ENCODE data around the gene HLA-DRB1.
"Not testable (repeated sequence)": the region's sequence is repeated elsewhere in the genome, so short reads cannot be mapped to it uniquely, and the experiment has no call there.

Gene HLA-DRB1

DNA sequence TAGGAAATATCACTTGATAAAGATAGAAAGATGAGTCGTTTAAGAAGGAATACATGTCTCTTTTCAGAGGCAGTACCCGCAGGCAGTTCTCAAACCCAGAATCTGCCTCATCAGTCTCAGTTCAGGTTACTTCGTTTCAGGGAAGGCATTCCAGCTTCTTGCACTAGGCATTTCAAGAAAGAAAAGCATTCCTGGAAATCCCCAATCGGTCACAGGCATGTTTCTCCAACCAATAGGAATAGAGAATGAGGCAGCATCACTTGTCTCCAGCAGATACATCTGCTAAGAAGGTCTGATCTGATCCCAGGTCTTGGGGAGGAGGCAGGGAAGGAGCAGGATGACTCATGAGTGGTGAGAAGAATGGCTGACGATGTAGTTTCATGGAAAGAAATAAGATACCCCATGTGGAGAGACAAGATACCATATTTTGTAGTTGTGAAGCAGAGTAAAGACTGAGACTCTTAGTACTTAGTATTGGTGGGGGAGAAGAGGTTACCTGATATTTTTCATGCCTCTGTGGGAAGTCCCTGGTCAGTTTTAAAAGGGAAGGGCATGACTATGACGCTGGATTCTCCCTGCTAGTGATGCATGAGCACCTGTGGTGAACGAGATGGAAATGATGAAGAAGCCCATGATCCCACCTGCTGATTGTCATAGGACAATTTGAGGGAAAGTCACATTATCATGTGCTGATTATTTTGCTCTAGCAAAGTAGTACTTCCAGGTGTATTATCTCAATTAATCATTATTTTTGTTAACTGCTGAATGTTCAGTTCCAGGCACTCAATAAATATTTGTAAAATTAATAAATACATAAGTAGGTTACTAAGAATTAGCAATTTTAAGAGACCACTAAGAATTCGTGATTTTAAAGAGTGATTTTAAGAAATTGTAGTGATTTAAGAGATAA, 20.3 kb upstream of the HLA-DRB1 start:
- DNase-seq (ENCODE audit: low read depth in 2 of 2), result peak in 1 of 2 donors; percentile 10

DNA sequence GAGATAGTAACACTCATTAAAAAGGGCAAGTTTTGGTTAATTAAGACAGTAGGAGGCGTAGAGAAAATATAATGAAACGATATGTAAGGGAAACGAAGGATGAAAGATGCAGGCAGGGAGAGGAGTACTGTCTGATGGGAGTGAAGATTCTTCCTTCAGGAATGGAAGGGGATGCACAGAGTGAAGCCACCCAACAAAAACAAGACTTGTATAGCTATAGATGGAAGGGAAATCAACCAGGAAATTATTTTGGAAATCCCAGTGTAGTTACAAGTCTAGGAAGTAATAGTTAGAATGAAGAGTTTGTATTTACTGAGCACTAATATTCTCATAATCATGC, 19.7 kb upstream of the HLA-DRB1 start:
- DNase-seq (ENCODE audit: low read depth in 2 of 2), result no peak

DNA sequence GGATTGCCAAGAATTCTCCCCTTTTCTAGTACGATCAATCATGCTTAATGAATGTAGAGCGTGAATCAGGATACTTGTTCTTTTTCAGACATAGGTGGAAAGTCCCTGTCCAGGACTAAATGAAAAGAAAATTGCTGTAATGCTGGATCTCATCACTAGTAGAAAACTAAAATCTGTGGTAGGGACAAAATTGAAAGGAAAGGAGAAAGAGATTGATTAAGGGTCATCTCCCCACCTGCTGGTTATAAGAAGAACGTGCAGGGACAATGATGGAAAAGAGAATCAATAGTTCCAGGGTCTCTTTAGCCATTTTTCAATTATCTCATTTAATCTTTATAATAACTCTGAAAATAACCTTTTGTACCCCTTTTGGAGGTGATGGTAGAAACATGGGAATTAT, 18.7 kb upstream of the HLA-DRB1 start:
- DNase-seq (ENCODE audit: low read depth in 2 of 2), result no peak

DNA sequence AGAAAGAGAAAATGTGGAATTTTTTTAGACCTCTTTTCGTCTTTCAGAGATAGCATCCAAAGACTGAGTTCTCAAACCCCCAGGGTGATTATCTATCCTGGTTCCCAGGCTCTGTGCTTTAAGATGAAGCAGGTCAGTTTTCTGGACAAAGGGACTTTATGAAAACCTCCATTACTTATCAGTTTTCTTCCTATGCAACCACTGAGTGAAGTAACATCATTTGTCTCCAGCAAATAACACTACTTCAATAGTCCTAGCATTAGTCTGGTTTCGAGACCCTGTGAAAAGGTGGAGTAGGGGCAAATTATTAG, 18.3 kb upstream of the HLA-DRB1 start:
- no peak for DNase-seq (ENCODE audit: low read depth in 2 of 2)

DNA sequence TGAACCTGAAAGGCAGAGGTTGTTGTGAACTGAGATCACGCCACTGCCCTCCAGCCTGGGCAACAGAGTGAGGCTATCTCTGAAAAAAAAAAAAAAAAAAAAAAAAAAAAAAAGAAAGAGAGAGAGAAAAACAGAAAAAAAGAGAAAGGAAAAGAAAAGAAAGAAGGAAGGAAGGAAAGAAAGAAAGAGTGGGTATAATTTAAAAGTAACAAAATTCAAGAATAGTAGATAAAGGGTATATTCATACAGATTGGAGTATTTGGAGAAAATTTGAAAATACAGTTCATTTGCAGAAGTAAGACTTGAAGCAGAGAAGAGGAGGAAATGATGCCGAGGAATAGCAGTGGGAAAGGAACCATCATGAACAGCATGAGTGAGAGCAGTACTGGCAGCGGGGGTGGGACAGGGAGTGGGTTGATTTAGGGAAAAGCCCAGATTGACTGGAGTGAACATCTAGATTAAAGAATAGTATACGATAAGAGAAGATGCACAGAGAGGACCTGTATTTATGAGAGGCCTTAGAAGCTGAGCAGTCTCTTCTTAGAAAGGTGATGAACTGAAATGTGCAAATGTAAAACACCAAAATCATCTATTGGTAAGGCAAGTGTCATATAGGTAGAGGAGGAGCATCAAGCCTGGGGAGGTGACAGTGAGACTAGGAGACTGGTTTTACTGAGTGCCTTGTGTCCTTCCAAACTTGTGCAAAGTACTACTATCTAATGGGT, 17.8 kb upstream of the HLA-DRB1 start:
- DNase-seq (ENCODE audit: low read depth in 2 of 2), result no peak

DNA sequence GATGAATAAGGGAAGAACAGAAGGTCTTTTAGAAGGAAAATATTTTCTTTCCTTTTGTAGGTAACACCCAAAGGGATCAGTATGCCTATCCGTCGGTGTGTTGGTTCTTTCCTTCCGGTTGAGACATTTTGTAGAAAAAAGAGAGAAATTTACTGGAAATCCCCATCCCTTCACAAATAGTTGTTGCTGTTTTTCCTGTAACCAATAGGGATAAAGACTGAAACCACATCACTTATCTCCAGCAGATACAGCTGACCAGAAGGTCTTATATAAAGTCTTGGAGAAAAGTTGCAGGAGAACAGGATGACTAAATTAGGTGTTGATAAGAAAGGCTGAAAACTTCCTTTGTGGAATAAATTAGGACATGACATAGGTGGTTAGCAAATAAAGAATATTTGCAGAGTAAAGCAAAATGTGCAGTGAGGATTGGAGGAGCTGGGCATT, 14.8 kb upstream of the HLA-DRB1 start:
- no peak for DNase-seq (ENCODE audit: low read depth in 2 of 2)

DNA sequence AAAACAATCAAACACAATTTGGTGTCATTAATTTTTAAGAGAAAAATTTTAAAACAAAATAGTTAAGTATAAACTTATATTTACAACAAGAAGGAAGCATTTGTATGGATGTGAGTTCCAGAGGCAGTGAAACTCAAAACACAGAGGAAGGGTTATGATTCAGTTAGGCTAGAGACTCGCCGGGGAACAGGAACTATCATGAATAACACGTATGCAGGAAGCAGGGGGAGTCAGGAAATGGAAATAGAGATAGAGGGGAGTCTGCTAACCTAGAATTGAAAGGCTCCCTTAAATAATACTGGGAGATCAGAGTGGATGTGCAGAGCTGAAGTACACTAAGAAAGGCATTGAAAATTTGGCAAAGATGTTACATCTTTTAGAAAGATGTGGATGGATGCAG, 14.2 kb upstream of the HLA-DRB1 start:
- no peak for DNase-seq (ENCODE audit: low read depth in 2 of 2)

DNA sequence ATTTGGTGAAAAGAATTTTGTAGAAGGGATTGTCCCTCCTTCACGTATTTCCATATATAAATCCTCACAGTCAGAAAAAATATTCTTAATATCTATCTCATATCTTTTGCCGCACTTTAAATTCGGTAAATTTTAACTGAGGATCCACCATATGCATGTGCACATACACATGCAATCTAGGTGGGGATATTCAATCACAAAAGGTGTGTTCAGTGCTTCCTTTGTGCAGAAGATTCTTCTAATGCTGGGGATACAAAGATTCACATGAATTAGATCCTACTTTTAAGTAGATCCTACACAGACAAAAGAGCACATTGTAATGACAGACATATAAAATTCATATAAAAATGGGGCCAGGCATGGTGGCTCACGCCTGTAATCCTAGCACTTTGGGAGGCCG, 13.6 kb upstream of the HLA-DRB1 start:
- no peak for DNase-seq (ENCODE audit: low read depth in 2 of 2)

DNA sequence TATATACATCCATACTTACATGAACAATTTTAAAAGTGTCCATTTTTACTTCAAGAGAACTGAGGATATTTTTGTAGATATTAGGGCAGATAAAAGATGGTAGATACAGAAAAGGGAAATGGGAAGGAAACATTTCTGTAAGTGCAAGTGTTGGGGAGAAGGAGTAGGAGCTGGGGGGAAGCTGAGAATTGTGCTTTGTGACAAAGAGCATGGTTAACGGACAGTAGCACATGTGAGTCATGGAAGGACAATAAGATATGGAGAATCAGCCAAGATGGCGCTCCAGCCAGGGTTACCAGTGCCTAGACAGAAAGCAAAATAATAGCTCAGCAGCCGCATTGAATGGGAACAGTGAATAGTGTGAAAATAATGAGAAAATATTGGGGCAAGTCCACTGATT, 12.7 kb upstream of the HLA-DRB1 start:
- DNase-seq (ENCODE audit: low read depth in 2 of 2), result no peak

DNA sequence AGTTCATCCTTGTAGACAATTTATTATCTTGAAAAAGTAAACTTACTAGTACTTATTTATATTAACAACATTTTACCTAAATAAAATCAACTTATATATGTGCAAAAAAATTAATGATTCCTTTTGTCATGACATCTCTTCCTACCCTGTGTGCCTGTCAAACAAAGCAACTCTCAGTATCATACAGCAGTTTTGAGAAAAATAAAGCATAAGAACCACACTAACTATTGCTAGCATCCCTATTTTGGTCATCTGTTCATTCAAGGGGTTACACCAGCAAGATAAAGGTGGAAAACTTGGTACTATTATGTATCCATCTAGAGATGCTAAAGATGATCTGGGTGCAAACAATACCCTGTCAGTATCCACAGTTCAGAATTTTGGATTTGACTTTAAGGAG, 7.4 kb upstream of the HLA-DRB1 start:
- DNase-seq (ENCODE audit: low read depth in 2 of 2), result no peak

DNA sequence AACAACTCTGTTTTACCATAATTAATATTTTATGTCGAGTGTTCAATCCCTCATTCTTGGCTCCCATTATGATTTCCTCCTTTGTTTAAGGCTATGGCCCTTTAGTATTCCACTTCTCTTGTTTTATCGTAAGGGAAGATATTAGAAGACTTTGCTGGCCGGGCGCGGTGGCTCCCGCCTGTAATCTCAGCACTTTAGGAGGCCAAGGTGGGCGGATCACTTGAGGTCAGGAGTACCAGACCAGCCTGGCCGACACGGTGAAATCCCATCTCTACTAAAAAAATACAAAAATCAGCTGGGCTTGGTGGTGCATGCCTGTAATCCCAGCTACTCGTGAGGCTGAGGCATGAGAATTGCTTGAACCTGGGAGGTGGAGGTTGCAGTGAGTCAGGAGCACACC, 1.1 kb upstream of the HLA-DRB1 start:
- DNase-seq (ENCODE audit: low read depth in 2 of 2), result not testable (repeated sequence)

DNA sequence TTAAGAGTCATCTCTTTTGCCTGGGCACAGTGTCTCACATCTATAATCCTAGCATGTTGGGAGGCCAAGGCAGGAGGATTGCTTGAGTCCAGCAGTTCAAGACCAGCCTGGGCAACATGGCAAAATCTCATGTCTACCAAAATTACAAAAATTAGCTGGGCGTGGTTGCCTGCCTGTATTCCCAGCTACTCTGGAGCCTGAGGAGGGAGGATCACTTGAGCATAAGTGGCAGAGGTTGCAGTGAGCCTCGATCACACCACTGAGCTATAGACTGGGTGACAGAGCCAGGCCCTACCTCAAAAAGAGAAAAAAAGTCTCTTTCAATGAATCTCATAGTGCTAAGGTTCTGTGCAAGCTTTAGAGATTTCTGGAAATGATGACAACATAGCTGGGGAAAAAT, 1.5 kb downstream of the HLA-DRB1 start:
- DNase-seq (ENCODE audit: low read depth in 2 of 2), result no peak

DNA sequence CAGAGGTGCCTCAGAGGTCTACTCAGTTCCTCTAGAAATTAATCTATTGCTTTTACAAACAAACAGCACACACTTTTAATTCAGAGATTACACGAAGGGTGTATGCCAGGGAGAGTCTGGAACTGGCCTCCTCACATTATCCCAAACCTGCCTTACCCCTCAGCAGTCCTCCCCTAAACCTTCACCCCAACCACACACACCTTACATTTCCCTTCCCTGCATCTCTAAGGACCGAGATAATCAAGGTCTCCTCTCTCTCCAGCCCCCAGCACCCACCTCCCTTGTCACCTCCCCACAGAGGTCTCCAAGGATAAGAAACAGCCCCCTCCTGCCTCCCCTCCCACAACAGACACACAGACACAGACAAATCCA, 6.1 kb downstream of the HLA-DRB1 start:
- no peak for DNase-seq (ENCODE audit: low read depth in 2 of 2)

DNA sequence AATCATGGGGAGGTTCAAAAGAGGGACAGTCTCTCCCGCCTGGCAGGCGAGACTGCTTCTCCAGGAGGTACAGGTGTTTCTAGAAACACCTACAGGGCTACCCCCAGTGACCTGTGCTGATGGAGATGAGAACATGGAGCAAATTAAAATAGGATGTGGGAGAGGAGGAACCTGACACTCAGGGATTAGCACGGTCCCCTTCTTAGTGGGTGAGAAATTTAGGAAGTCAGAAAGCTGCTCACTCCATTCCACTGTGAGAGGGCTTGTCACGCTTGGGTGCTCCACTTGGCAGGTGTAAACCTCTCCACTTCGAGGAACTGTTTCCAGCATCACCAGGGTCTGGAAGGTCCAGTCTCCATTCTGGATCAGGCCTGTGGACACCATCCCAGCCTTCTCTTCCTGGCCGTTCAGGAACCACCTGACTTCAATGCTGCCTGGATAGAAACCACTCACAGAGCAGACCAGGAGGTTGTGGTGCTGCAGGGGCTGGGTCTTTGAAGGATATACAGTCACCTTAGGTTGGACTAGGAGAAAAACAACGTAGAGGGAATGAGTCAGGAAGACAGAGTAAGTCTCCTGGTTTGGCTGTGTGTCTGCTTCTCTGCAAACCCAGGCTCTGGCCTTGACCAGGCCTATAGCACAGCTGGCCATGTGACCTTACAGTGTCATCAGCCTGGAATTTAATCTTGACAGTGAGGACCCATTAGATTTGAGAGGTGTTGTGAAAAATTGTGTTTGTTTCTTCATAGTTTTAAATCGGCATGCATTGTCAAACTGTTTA, 8.1 kb downstream of the HLA-DRB1 start:
- DNase-seq (ENCODE audit: low read depth in 2 of 2), result no peak

DNA sequence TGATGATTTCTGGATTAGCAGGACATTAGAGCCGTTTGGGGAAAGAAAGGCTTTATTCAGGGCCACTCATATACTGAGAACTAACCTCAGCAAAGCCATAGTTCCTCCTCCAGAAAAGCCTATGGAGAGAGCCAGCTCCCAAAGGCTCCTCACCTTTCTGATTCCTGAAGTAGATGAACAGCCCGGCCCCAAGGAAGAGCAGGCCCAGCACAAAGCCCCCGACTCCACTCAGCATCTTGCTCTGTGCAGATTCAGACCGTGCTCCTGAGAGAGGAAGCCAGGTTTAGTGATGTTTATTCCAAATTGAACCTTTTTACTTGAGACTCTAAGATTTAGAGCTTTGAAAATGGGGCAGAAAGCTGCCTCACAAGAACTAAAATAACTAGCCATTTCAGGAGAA, 9.1 kb downstream of the HLA-DRB1 start:
- no peak for DNase-seq (ENCODE audit: low read depth in 2 of 2)

DNA sequence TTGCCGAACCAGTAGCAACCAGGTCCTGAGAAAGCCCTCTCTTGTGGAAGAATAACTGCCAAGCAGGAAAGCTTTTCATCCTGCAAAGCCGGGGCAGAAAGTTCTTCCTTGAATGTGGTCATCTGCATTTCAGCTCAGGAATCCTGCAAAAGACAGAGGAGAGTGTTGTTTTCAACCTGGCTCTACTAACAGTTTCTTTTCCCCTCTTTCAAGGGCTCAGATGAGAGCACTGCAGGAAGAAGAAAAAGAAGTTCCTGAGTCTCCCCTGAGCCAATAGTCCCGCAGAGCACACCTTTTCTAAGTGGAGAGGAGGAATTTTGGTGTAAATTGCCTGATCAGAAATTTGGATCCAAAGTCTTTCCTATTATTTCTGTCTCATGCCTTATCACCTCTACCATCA, 10.7 kb downstream of the HLA-DRB1 start:
- DNase-seq (ENCODE audit: low read depth in 2 of 2), result no peak

DNA sequence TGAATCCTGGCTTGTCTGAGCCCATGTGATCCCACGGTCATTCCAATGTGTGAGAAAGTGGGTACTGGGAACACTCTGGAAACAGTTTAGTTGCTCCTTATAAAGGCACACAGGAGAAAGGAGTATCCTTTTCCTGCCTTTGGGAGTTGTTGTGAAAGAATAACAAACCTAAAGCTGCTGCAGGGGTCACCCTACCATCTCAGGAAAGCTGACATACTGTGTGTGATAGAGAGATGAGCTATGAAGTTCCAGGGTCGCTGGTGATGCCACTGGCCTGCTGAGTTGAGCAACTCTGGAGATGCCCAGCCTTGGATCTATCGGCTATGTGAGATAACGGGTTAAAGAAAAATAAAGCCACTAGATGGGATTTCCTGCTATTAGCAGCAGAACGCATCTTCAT, 12.2 kb downstream of the HLA-DRB1 start:
- DNase-seq (ENCODE audit: low read depth in 2 of 2), result not testable (repeated sequence)

DNA sequence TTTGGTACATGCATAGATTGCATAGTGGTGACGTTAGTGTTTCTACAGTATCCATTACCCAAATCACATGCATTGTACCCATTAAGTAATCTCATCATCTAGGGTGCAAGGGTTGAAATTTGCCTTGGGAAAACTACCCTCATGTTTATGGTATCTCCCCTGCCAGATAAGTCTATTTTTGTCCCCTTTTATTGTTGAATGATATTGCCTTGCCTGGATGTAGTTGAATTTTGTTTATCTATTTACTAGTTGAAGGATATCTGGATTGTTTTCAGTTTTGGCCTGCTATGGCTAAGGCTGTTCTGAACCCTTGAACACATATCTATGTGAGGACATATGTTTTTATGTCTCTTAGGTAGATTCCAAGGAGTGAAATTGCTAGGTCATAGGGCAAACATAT, 13.4 kb downstream of the HLA-DRB1 start:
- no peak for DNase-seq (ENCODE audit: low read depth in 2 of 2)

DNA sequence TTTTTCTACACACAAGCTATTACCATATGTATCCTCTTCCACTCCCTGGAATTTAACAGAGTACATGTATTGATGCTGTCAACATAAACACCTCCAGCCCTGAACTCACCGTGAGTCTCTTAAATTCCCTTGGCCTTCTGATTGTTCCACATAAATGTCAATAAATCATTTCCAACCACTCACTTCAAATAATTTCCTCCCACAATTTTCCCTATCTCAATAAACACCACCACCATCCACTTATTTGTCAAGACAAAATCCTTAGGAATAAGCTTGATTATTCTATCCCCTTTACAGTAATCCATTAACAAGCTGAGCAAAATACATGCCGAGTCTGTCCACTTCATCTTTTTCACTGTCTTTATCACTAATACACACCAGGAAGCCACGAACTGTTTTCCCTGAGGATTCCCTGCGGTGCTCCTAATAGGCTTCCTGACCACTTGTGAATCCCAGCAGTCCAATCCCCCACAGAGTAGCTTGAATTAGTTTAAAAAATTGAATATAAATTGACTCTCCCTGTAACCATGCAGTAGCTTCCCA, 19.2 kb downstream of the HLA-DRB1 start:
- DNase-seq (ENCODE audit: low read depth in 2 of 2), result no peak

DNA sequence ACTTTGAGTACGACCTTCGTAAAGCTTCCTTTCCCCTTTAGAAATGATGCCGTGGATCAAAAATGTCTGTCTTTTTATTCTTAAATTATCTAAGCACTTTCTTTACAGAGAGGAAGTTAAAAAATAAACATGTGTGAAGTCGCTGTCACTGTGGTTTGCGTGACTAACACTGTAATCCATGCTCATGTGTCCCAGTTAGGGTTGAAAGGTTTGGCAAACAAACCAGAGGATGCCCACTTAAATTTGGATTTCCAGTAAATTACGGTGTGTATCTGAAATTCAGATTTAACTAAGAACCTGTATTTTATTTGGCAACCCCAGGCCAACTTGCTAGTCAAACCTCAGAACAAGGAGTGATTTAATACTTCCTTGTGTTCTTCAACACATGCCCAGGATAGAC, 21.1 kb downstream of the HLA-DRB1 start:
- DNase-seq (ENCODE audit: low read depth in 2 of 2), result no peak

DNA sequence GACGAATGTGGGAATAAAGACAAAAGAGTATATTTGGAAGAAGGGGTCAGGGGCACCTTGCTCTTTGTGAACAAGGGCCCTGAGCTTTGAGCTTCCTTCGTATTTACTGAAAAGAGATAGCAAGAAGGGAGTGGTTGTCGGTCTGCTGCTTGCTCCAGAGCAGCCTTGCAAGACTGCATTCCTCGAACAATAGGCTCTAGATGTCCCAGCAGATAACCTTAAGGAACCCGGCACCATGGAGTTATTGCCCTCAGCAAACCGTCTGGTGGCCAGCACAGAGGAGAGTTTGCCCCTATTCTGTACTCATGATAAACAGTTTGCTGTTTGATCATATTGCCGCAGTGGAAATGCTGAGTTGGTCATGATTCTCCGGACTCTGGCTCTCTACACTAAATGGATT, 22.7 kb downstream of the HLA-DRB1 start:
- DNase-seq (ENCODE audit: low read depth in 2 of 2), result no peak

DNA sequence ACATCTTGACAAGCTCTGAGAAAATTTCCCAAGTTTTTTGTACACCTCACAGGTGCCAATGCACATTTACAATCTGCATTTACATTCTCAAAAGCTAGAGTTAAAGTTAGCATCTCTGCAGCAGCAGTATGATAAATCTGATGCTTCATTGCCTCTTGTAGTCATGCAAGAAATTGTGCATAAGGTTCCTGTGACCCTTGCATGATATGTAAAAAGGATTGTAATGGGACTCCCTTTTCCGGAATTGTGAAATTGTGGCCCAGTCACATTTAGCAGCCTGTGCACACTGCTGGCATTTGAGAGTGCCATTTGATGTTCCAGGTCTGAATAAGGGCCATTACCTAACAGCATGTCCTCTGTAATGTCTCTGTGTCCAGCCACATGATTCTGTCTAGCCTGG, 24.1 kb downstream of the HLA-DRB1 start:
- DNase-seq (ENCODE audit: low read depth in 2 of 2), result no peak

All from stimulated activated CD8-positive, alpha-beta memory T cell treated with anti-CD3 and anti-CD28 coated beads, Interleukin-15, amount 100 ng/mL, for 48 hours (primary cell).